A549 (cell line): ENCODE results near the gene PNMA1. TPM values are rescaled to one million over a fixed set of nuclear protein-coding genes. Genes with fewer than 3 reads are reported as not detected.

Experiments
- ATAC-seq, 2 experiments: fragments of 200-7000 bp in 1 of 2; fragments of >200 bp in 1 of 2; cut with Nextera tagmentation in 1 of 2; cut with Tn5 transposase in 1 of 2; 3 replicates each; pipeline versions ENCODE4 v1.8.0 to v1.9.1; 2018 to 2020; ENCODE audit warnings: mild to moderate bottlenecking in 1 of 2, moderate library complexity in 1 of 2
- CTCF ChIA-PET: fragments of 300-600 bp; sonication (Branson Sonifier 250); formaldehyde crosslinking; extraction: SDS; loops from one replicate; lab custom pipeline; 2021; ENCODE audit warnings: antibody characterized with exemption, inconsistent platforms; lab: Yijun Ruan, JAX
- POLR2A ChIA-PET: fragments of 350-600 bp; formaldehyde crosslinking; extraction: SDS; loops from one replicate; lab custom pipeline; 2021; ENCODE audit warnings: antibody characterized with exemption, inconsistent platforms; lab: Yijun Ruan, JAX
- DNase-seq, 2 experiments: peaks; one replicate each; pipeline versions ENCODE4 v3.0.0 to v3.0.0-alpha.2; 2011 to 2016; ENCODE audit warnings: low read depth in 1 of 2, low spot score in 1 of 2
- FAIRE-seq: peaks from 2 replicates; lab custom pipeline; 2011; peaks lifted over from hg19 to GRCh38; lab: Jason Lieb, UNC
- H3K27ac ChIP-seq, 2 experiments: fragments of >200 bp; sonication (Bioruptor Twin); formaldehyde crosslinking; 3 replicates each; pipeline ENCODE4 v1.5.1; 2016 to 2017
- H3K4me1 ChIP-seq: fragments of >200 bp; sonication (Bioruptor Twin); formaldehyde crosslinking; 3 replicates; pipeline ENCODE4 v1.6.1; 2016
- H3K4me2 ChIP-seq: fragments of >200 bp; sonication (Bioruptor Twin); formaldehyde crosslinking; 3 replicates; pipeline ENCODE4 v1.6.1; 2016
- H3K4me3 ChIP-seq: fragments of >200 bp; sonication (Bioruptor Twin); formaldehyde crosslinking; 3 replicates; pipeline ENCODE4 v1.5.1; 2016
- H3K9me3 ChIP-seq: fragments of >200 bp; sonication (Bioruptor Twin); formaldehyde crosslinking; 3 replicates; pipeline ENCODE4 v1.6.1; 2016
- BHLHE40 ChIP-seq: IDR thresholded peaks from 2 replicates; pipeline ENCODE4 v1.6.1; 2012; ENCODE audit warnings: low read depth, low read length, inconsistent platforms
- CBX2 ChIP-seq: fragments of 200-600 bp; sonication (generic); IDR thresholded peaks from 2 replicates; pipeline ENCODE4 v1.6.1; 2016; ENCODE audit warnings: low read depth, mild to moderate bottlenecking, borderline replicate concordance
- CBX8 ChIP-seq: fragments of 200-600 bp; sonication (generic); IDR thresholded peaks from 2 replicates; pipeline ENCODE4 v1.6.1; 2016
- EHF ChIP-seq: fragments of 250-450 bp; sonication (Bioruptor Pico); IDR thresholded peaks from 2 replicates; pipeline ENCODE4 v1.5.0; 2020; ENCODE audit warnings: mild to moderate bottlenecking
- EHMT2 ChIP-seq: fragments of 200-600 bp; sonication (generic); IDR thresholded peaks from 2 replicates; pipeline ENCODE4 v1.6.1; 2016; ENCODE audit warnings: antibody characterized with exemption, low read depth, mild to moderate bottlenecking, moderate library complexity
- EP300 ChIP-seq, 2 experiments: fragments of >200 bp; sonication (Bioruptor Twin); formaldehyde crosslinking; IDR thresholded peaks; 2 replicates in 1 of 2; 3 replicates in 1 of 2; pipeline ENCODE4 v1.6.1; 2016 to 2017
- FOSB ChIP-seq: fragments of 250-450 bp; sonication (Bioruptor Pico); IDR thresholded peaks from 2 replicates; pipeline ENCODE4 v1.5.0; 2020; ENCODE audit warnings: mild to moderate bottlenecking, moderate library complexity
- HOXB13 ChIP-seq: fragments of 250-450 bp; sonication (Bioruptor Pico); IDR thresholded peaks from 2 replicates; pipeline ENCODE4 v1.5.0; 2020; ENCODE audit warnings: low read depth, mild to moderate bottlenecking, moderate library complexity
- HOXB5 ChIP-seq: fragments of 250-450 bp; sonication (Bioruptor Pico); IDR thresholded peaks from 2 replicates; pipeline ENCODE4 v1.5.0; 2020; ENCODE audit warnings: mild to moderate bottlenecking, moderate library complexity
- JUN ChIP-seq, 2 experiments: fragments of >200 bp; sonication (Bioruptor Twin); formaldehyde crosslinking; IDR thresholded peaks; 2 replicates in 1 of 2; 3 replicates in 1 of 2; pipeline ENCODE4 v1.6.1; 2016 to 2017
- JUNB ChIP-seq: fragments of >200 bp; sonication (Bioruptor Twin); formaldehyde crosslinking; IDR thresholded peaks from 2 replicates; pipeline ENCODE4 v1.6.1; 2016
- MAFK ChIP-seq: fragments of 450-650 bp; IDR thresholded peaks from 2 replicates; pipeline ENCODE4 v1.6.1; 2014; ENCODE audit not compliant: partially characterized antibody
- MYC ChIP-seq: IDR thresholded peaks from 2 replicates; pipeline ENCODE4 v1.6.1; 2012; ENCODE audit warnings: mild to moderate bottlenecking, inconsistent platforms, low read length, improper control_type of control experiment, borderline replicate concordance
- NR3C1 ChIP-seq: fragments of >200 bp; sonication (Bioruptor Twin); formaldehyde crosslinking; IDR thresholded peaks from 3 replicates; pipeline ENCODE4 v1.6.1; 2017
- PHF8 ChIP-seq: fragments of 200-600 bp; sonication (generic); IDR thresholded peaks from 2 replicates; pipeline ENCODE4 v1.6.1; 2016; ENCODE audit warnings: low read depth, mild to moderate bottlenecking, antibody characterized with exemption, moderate library complexity, borderline replicate concordance
- POLR2A ChIP-seq: IDR thresholded peaks from 2 replicates; pipeline ENCODE4 v1.6.1; 2012; ENCODE audit warnings: mild to moderate bottlenecking, low read length
- RARB ChIP-seq: fragments of 250-450 bp; sonication (Bioruptor Pico); IDR thresholded peaks from 2 replicates; pipeline ENCODE4 v1.8.0; 2021; ENCODE audit warnings: mild to moderate bottlenecking, moderate library complexity
- RCOR1 ChIP-seq: fragments of 150-350 bp; IDR thresholded peaks from 2 replicates; pipeline ENCODE4 v1.6.1; 2014; ENCODE audit warnings: antibody characterized with exemption, low read length, low read depth
- RFX5 ChIP-seq: fragments of 450-650 bp; IDR thresholded peaks from 2 replicates; pipeline ENCODE4 v1.7.1; 2014; ENCODE audit warnings: antibody characterized with exemption, mild to moderate bottlenecking, moderate library complexity
- RNF2 ChIP-seq: fragments of 200-600 bp; sonication (generic); IDR thresholded peaks from 2 replicates; pipeline ENCODE4 v1.6.1; 2016; ENCODE audit warnings: low read depth, mild to moderate bottlenecking, antibody characterized with exemption, moderate library complexity, borderline replicate concordance
- SMC3 ChIP-seq: fragments of >200 bp; sonication (Bioruptor Twin); formaldehyde crosslinking; IDR thresholded peaks from 3 replicates; pipeline ENCODE4 v1.6.1; 2018; ENCODE audit warnings: inconsistent platforms
- SREBF2 ChIP-seq: fragments of 450-650 bp; IDR thresholded peaks from 2 replicates; pipeline ENCODE4 v1.6.1; 2014; ENCODE audit warnings: mild to moderate bottlenecking, moderate library complexity
- TFCP2L1 ChIP-seq: fragments of 250-450 bp; sonication (Bioruptor Pico); IDR thresholded peaks from 2 replicates; pipeline ENCODE4 v1.5.0; 2021; ENCODE audit warnings: mild to moderate bottlenecking
- ZC3H11A ChIP-seq: fragments of 450-650 bp; IDR thresholded peaks from 2 replicates; pipeline ENCODE4 v1.6.1; 2014; ENCODE audit warnings: antibody characterized with exemption, mild to moderate bottlenecking
- ZFP36 ChIP-seq: fragments of 450-650 bp; IDR thresholded peaks from 2 replicates; pipeline ENCODE4 v1.6.1; 2014; ENCODE audit warnings: borderline replicate concordance; ENCODE audit not compliant: partially characterized antibody
- ZNF302 ChIP-seq: fragments of 250-450 bp; sonication (Bioruptor Pico); IDR thresholded peaks from 2 replicates; pipeline ENCODE4 v1.9.0; 2021; ENCODE audit warnings: inconsistent platforms, mild to moderate bottlenecking, moderate library complexity
- ZSCAN20 ChIP-seq: fragments of 250-450 bp; sonication (Bioruptor Pico); IDR thresholded peaks from 2 replicates; pipeline ENCODE4 v1.8.0; 2022; ENCODE audit warnings: mild to moderate bottlenecking, moderate library complexity
- WGBS: methylation state at CpG from one replicate; pipeline ENCODE4 v1.1.6; 2017; ENCODE audit errors: missing lambda C conversion rate; 5-methylcytosine and 5-hydroxymethylcytosine counted together
- polyA plus RNA-seq, 4 experiments: library from polyadenylated mRNA; depleted of rRNA in 3 of 4; stranded (reverse); fragments of >200 nt; fragmentation: RNase III in 1 of 4; extraction: RNeasy Plus Mini Kit Qiagen cat#74134 plus additional on column Dnase treatment in 1 of 4; gene quantifications; 2 replicates in 3 of 4; 3 replicates in 1 of 4; pipeline ENCODE4 v1.2.3, GENCODE V29; 2011 to 2017
- TF ChIP-seq, protein P1 (sequence below): fragments of 200-600 bp; sonication (generic); IDR thresholded peaks from 2 replicates; pipeline ENCODE4 v1.6.1; 2016; ENCODE audit warnings: antibody characterized with exemption, mild to moderate bottlenecking, moderate library complexity
- TF ChIP-seq, protein P2 (sequence below): fragments of >200 bp; sonication (Bioruptor Twin); formaldehyde crosslinking; IDR thresholded peaks from 2 replicates; pipeline ENCODE4 v1.6.1; 2016
- TF ChIP-seq, protein P3 (sequence below): fragments of >200 bp; sonication (Bioruptor Twin); formaldehyde crosslinking; IDR thresholded peaks from 3 replicates; pipeline ENCODE4 v1.5.1; 2016
- TF ChIP-seq, protein P4 (sequence below): fragments of 250-450 bp; sonication (Bioruptor Pico); IDR thresholded peaks from 2 replicates; pipeline ENCODE4 v1.5.0; 2020; ENCODE audit warnings: low read depth, mild to moderate bottlenecking, moderate library complexity
- TF ChIP-seq, protein P5 (sequence below): IDR thresholded peaks from 2 replicates; pipeline ENCODE4 v1.6.1; 2012
- TF ChIP-seq, protein P6 (sequence below): fragments of 250-450 bp; sonication (Bioruptor Pico); IDR thresholded peaks from 2 replicates; pipeline ENCODE4 v1.5.0; 2021; ENCODE audit warnings: mild to moderate bottlenecking, moderate library complexity, borderline replicate concordance
- TF ChIP-seq, protein P7 (sequence below): IDR thresholded peaks from 2 replicates; pipeline ENCODE4 v1.6.1; 2012

PNMA1 gene
- polyA plus RNA-seq, 2 of the 4 experiments (the other 2 are of a cell fraction): 21.2 to 47.3 TPM

DNA sequence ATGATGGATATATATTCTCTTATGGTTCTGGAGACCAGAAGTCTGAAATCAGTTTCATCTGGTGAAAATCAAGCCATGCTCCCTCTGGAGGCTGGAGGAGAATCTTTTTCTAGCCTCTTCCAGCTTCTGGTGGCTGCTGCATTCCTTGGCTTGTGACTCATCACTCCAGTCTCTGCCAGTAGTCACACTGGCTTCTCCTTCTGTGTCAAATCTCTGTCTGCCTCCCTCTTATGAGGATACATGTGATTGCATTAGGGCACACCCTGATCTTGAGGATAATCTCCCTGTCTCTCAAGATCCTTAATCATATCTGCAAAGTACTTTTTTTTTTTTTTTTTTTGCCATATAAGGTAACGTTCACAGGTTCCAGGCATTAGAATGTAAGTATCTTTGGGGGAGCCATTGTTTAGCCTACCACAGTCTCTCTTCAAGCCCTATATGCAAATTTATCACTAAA, 51.7 kb downstream of the PNMA1 start:
- Histone ChIP-seq H3K4me3 (no peak overlapping the region), H3K27ac (peak overlapping the region; percentile 55 to 69; a peak in 4 of 6 replicates), H3K9me3 (no peaks in the 10 kb centered on the region), H3K4me2 (peak overlapping the region; percentile 51), H3K4me1 (peaks cover 35% of the 10 kb centered on the region)
- 47% methylated on average over 1 of the region's 1 CpG for WGBS
- FAIRE-seq (peak; percentile 95), DNase-seq (peak; percentile 53 to 90), ATAC-seq (peak; percentile 100)
- ChIA-PET POLR2A (interaction anchor here (0.5 kb wide), 1 partner anchor 92 kb away, joined by 4 read pairs; no protein-coding TSS in a partner anchor), CTCF (interaction anchor here (0.7 to 4.1 kb wide), 13 partner anchors 9 to 378 kb away, joined by 3 to 23 read pairs (median 5); partner anchors contain the start of gene DNAL1)
- TF ChIP-seq PHF8 (no peak), RCOR1 (no peak), BHLHE40 (no peak), MAFK (no peak), HOXB13 (CRISPR knock-in tag) (no peak), ZC3H11A (no peak), NR3C1 (no peak), JUNB (0 out of 2 replicates have a peak, but pooled peaks have one; percentile 22), ZSCAN20 (CRISPR knock-in tag) (no peak), RFX5 (no peak), CBX2 (no peak), SREBF2 (no peak), TFCP2L1 (CRISPR knock-in tag) (no peak), FOSB (CRISPR knock-in tag) (no peak), EHMT2 (no peak), JUN (IDR thresholded peaks at IDR 0.05) (no peak), POLR2A (no peak), SMC3 (peak; percentile 37; the same call in 1 of the 3 replicates), EHF (CRISPR knock-in tag) (no peak), CBX8 (no peak), EP300 (IDR thresholded peaks at IDR 0.05) (no peak), ZFP36 (no peak), HOXB5 (CRISPR knock-in tag) (no peak), RNF2 (no peak), RARB (CRISPR knock-in tag) (no peak), MYC (no peak), ZNF302 (CRISPR knock-in tag) (no peak)
- TF ChIP-seq, protein P1, sequence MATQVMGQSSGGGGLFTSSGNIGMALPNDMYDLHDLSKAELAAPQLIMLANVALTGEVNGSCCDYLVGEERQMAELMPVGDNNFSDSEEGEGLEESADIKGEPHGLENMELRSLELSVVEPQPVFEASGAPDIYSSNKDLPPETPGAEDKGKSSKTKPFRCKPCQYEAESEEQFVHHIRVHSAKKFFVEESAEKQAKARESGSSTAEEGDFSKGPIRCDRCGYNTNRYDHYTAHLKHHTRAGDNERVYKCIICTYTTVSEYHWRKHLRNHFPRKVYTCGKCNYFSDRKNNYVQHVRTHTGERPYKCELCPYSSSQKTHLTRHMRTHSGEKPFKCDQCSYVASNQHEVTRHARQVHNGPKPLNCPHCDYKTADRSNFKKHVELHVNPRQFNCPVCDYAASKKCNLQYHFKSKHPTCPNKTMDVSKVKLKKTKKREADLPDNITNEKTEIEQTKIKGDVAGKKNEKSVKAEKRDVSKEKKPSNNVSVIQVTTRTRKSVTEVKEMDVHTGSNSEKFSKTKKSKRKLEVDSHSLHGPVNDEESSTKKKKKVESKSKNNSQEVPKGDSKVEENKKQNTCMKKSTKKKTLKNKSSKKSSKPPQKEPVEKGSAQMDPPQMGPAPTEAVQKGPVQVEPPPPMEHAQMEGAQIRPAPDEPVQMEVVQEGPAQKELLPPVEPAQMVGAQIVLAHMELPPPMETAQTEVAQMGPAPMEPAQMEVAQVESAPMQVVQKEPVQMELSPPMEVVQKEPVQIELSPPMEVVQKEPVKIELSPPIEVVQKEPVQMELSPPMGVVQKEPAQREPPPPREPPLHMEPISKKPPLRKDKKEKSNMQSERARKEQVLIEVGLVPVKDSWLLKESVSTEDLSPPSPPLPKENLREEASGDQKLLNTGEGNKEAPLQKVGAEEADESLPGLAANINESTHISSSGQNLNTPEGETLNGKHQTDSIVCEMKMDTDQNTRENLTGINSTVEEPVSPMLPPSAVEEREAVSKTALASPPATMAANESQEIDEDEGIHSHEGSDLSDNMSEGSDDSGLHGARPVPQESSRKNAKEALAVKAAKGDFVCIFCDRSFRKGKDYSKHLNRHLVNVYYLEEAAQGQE: no peak
- TF ChIP-seq, protein P2, sequence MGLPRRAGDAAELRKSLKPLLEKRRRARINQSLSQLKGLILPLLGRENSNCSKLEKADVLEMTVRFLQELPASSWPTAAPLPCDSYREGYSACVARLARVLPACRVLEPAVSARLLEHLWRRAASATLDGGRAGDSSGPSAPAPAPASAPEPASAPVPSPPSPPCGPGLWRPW: no peak
- TF ChIP-seq, protein P3, sequence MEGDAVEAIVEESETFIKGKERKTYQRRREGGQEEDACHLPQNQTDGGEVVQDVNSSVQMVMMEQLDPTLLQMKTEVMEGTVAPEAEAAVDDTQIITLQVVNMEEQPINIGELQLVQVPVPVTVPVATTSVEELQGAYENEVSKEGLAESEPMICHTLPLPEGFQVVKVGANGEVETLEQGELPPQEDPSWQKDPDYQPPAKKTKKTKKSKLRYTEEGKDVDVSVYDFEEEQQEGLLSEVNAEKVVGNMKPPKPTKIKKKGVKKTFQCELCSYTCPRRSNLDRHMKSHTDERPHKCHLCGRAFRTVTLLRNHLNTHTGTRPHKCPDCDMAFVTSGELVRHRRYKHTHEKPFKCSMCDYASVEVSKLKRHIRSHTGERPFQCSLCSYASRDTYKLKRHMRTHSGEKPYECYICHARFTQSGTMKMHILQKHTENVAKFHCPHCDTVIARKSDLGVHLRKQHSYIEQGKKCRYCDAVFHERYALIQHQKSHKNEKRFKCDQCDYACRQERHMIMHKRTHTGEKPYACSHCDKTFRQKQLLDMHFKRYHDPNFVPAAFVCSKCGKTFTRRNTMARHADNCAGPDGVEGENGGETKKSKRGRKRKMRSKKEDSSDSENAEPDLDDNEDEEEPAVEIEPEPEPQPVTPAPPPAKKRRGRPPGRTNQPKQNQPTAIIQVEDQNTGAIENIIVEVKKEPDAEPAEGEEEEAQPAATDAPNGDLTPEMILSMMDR: peak; percentile 52
- TF ChIP-seq, protein P4, sequence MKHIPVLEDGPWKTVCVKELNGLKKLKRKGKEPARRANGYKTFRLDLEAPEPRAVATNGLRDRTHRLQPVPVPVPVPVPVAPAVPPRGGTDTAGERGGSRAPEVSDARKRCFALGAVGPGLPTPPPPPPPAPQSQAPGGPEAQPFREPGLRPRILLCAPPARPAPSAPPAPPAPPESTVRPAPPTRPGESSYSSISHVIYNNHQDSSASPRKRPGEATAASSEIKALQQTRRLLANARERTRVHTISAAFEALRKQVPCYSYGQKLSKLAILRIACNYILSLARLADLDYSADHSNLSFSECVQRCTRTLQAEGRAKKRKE (CRISPR knock-in tag): no peak
- TF ChIP-seq, protein P5, sequence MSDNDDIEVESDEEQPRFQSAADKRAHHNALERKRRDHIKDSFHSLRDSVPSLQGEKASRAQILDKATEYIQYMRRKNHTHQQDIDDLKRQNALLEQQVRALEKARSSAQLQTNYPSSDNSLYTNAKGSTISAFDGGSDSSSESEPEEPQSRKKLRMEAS: peak; percentile 66
- TF ChIP-seq, protein P6, sequence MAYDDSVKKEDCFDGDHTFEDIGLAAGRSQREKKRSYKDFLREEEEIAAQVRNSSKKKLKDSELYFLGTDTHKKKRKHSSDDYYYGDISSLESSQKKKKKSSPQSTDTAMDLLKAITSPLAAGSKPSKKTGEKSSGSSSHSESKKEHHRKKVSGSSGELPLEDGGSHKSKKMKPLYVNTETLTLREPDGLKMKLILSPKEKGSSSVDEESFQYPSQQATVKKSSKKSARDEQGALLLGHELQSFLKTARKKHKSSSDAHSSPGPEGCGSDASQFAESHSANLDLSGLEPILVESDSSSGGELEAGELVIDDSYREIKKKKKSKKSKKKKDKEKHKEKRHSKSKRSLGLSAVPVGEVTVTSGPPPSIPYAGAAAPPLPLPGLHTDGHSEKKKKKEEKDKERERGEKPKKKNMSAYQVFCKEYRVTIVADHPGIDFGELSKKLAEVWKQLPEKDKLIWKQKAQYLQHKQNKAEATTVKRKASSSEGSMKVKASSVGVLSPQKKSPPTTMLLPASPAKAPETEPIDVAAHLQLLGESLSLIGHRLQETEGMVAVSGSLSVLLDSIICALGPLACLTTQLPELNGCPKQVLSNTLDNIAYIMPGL: no peak
- TF ChIP-seq, protein P7, sequence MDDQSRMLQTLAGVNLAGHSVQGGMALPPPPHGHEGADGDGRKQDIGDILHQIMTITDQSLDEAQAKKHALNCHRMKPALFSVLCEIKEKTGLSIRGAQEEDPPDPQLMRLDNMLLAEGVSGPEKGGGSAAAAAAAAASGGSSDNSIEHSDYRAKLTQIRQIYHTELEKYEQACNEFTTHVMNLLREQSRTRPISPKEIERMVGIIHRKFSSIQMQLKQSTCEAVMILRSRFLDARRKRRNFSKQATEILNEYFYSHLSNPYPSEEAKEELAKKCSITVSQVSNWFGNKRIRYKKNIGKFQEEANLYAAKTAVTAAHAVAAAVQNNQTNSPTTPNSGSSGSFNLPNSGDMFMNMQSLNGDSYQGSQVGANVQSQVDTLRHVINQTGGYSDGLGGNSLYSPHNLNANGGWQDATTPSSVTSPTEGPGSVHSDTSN: no peak
